ENCODE measurements around the gene ANO9.

GRCh38 chr11:441418-442274, at the start of gene ANO9:
- TF ChIP-seq CTCF (IDR thresholded peaks at IDR 0.05; ENCODE audit: low read length): no peak
- no peak for TF ChIP-seq EZH2 (IDR thresholded peaks at IDR 0.05; ENCODE audit: borderline replicate concordance, low read length)

All from OCI-LY1 (cell line).